RWPE1 (cell line): ENCODE data around the gene ZNF689.

Experiments
- CTCF ChIA-PET: fragments of 350-600 bp; sonication (Branson Sonifier 250); formaldehyde crosslinking; extraction: SDS; loops from one replicate; lab custom pipeline; 2021; lab: Yijun Ruan, JAX
- POLR2A ChIA-PET: fragments of 400-600 bp; formaldehyde crosslinking; extraction: SDS; loops from one replicate; lab custom pipeline; 2020; ENCODE audit warnings: antibody characterized with exemption; ENCODE audit not compliant: low non-redundant PET; lab: Yijun Ruan, JAX
- DNase-seq: peaks from one replicate; pipeline ENCODE4 v3.0.0; 2012; ENCODE audit warnings: low spot score
- H3K27ac ChIP-seq: fragments of 450-650 bp; 2 replicates; pipeline ENCODE4 v1.5.1; 2017
- TF ChIP-seq, protein P1 (sequence below): fragments of 450-650 bp; conservative IDR thresholded peaks from 2 replicates; pipeline ENCODE4 v1.5.1; 2017; ENCODE audit warnings: low read depth, mild to moderate bottlenecking

The ZNF689 gene

DNA sequence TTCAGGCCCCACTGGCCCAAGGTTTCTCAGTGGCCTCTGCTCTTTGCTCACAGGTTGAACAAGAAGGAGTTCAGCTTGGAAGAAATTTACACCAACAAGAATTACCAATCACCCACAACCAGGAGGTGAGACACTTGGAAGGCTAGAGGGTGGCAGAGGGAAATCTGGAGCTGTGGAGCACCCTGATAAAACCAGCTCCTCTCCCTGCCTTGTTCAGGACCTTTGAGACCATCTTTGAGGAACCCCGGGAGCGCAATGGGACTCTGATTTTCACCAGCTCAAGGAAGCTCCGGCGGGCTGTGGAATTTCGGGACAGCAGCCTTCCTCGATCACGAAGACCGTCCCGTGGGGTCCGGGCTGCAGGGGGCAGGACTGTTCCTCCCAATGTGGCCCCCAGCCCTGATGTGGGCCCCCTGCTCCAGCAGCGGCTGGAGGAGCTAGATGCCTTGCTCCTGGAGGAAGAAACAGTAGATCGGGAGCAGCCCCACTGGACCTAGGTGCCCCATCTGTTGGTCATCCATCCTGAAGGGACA, 45.7 kb upstream of the ZNF689 start:
- H3K27ac ChIP-seq: peak overlapping the region; percentile 98
- TF ChIP-seq, protein P1, sequence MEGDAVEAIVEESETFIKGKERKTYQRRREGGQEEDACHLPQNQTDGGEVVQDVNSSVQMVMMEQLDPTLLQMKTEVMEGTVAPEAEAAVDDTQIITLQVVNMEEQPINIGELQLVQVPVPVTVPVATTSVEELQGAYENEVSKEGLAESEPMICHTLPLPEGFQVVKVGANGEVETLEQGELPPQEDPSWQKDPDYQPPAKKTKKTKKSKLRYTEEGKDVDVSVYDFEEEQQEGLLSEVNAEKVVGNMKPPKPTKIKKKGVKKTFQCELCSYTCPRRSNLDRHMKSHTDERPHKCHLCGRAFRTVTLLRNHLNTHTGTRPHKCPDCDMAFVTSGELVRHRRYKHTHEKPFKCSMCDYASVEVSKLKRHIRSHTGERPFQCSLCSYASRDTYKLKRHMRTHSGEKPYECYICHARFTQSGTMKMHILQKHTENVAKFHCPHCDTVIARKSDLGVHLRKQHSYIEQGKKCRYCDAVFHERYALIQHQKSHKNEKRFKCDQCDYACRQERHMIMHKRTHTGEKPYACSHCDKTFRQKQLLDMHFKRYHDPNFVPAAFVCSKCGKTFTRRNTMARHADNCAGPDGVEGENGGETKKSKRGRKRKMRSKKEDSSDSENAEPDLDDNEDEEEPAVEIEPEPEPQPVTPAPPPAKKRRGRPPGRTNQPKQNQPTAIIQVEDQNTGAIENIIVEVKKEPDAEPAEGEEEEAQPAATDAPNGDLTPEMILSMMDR: no peak
- no peak for DNase-seq
- ChIA-PET POLR2A (no interaction called here), CTCF (interaction anchor here (0.6 kb wide), 1 partner anchor 102 kb away, joined by 3 read pairs; no protein-coding TSS in a partner anchor)

DNA sequence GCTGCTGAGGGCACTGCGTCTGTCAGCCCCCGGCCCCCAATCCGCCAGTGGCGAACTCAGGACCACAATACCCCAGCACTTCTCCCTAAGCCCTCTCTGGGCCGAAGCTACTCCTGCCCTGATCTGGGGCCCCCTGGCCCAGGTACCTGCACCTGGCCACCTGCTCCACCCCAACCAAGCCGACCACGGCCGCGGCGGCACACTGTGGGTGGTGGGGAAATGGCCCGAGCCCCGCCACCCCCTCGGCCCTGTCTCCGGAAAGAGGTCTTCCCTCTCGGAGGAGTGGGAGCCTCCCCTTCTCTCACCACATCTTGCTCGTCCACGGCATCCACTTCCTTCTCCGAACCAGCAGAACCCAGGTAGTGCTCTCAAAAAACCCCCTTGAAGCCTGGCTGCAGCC, 44.7 kb upstream of the ZNF689 start:
- TF ChIP-seq, protein P1: no peak
- DNase-seq: no peak
- ChIA-PET POLR2A (no interaction called here), CTCF (interaction anchor here (1.8 kb wide), 1 partner anchor 39 kb away, joined by 4 read pairs; no protein-coding TSS in a partner anchor)
- peak overlapping the region; percentile 98 for H3K27ac ChIP-seq

DNA sequence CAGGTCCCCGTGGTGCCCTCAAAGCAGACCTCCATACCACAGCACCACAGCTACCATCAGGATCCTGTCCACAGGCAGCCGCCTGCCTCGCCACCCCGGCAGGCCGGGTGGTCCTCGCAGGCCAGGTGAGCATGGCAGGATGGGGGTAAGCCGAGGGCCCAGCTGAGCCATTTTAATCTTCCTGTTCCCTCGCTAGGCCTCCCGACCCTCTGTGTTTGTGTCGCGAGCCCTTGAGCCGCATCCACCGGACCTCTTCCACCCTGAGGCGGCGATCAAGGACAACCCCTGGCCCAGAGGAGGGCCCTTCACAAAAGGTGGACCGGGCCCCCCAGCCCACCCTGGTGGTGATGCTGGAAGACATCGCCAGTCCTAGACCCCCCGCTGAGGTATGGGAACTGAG, 42.5 kb upstream of the ZNF689 start:
- POLR2A ChIA-PET: interaction anchor here (0.7 kb wide), 1 partner anchor 9 kb away, joined by 3 read pairs; no protein-coding TSS in a partner anchor

GRCh38 chr16:30652005-30652296, 41.8 kb upstream of the ZNF689 start:
- no peak for DNase-seq
- ChIA-PET POLR2A (interaction anchor here (0.7 kb wide), 1 partner anchor 10 kb away, joined by 3 read pairs; no protein-coding TSS in a partner anchor), CTCF (no interaction called here)
- TF ChIP-seq, protein P1: no peak
- peak overlapping the region; percentile 98 for H3K27ac ChIP-seq

More for the DNA sequence above, 42.5 kb upstream of the ZNF689 start:
- H3K27ac ChIP-seq: peak overlapping the region; percentile 98
- TF ChIP-seq, protein P1: no peak
- CTCF ChIA-PET: no interaction called here
- DNase-seq: no peak

DNA sequence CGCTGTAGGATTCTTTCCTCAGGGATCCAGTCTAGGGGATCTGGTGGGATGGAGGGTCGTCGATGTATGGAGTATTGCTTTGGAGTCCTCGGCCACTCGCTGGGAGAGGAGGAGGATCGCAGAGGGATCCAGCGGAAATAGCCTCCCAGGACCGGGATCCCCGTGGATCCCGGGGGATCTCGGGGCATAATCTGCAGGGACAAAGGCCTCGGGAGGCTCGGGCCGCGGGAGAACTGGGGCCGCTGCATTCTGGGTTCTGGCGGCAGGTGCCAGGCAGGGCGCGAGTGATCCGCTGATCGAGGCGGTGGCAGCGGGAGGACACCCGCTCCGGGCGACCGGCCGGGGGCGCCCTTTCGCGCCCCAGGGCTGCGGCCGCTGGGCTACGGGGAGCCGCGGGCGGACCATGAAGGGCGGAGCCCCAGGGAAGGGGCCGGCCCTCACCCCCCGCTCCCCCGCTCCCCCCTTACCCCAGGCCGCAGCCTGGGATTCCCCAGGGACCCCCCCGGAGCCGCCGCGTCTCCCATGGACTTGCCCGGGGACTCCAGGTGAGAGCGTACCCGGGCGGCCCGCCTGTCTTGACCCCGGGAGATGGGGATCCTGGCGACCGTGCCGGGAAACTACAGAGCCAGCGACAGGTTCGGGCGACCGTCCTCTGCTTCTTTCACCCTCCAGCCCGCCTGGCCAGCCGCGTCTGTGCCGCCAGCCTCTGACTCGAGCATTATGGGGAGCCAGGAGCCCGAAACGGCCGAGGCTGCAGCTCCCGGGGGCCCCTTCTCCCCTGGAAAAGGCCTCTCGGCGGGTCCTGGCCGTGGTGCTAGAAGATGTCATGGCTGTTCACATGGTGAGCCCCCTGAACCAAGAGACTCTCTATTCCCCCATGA, 41.2 kb upstream of the ZNF689 start:
- POLR2A ChIA-PET: interaction anchor here (0.9 kb wide), 1 partner anchor 124 kb away, joined by 3 read pairs; no protein-coding TSS in a partner anchor
- TF ChIP-seq, protein P1: peak; percentile 79
- CTCF ChIA-PET: interaction anchor here (0.6 to 1.6 kb wide), 3 partner anchors 116 to 466 kb away, joined by 4 to 5 read pairs (median 4); partner anchors contain the start of gene DCTPP1
- peak; percentile 40 for DNase-seq
- peak overlapping the region; percentile 98 for H3K27ac ChIP-seq
